A549 (cell line): ENCODE results near the gene LRP1. TPM values are rescaled to one million over a fixed set of nuclear protein-coding genes. Genes with fewer than 3 reads are reported as not detected.

ENCODE experiments used
- ATAC-seq, 2 experiments: fragments of 200-7000 bp in 1 of 2; fragments of >200 bp in 1 of 2; cut with Nextera tagmentation in 1 of 2; cut with Tn5 transposase in 1 of 2; 3 replicates each; pipeline versions ENCODE4 v1.8.0 to v1.9.1; 2018 to 2020; ENCODE audit warnings: mild to moderate bottlenecking in 1 of 2, moderate library complexity in 1 of 2
- CTCF ChIA-PET: fragments of 300-600 bp; sonication (Branson Sonifier 250); formaldehyde crosslinking; extraction: SDS; loops from one replicate; lab custom pipeline; 2021; ENCODE audit warnings: antibody characterized with exemption, inconsistent platforms; lab: Yijun Ruan, JAX
- POLR2A ChIA-PET: fragments of 350-600 bp; formaldehyde crosslinking; extraction: SDS; loops from one replicate; lab custom pipeline; 2021; ENCODE audit warnings: antibody characterized with exemption, inconsistent platforms; lab: Yijun Ruan, JAX
- DNase-seq, 2 experiments: peaks; one replicate each; pipeline versions ENCODE4 v3.0.0 to v3.0.0-alpha.2; 2011 to 2016; ENCODE audit warnings: low read depth in 1 of 2, low spot score in 1 of 2
- FAIRE-seq: peaks from 2 replicates; lab custom pipeline; 2011; peaks lifted over from hg19 to GRCh38; lab: Jason Lieb, UNC
- H3K27ac ChIP-seq, 2 experiments: fragments of >200 bp; sonication (Bioruptor Twin); formaldehyde crosslinking; 3 replicates each; pipeline ENCODE4 v1.5.1; 2016 to 2017
- H3K4me1 ChIP-seq: fragments of >200 bp; sonication (Bioruptor Twin); formaldehyde crosslinking; 3 replicates; pipeline ENCODE4 v1.6.1; 2016
- H3K4me2 ChIP-seq: fragments of >200 bp; sonication (Bioruptor Twin); formaldehyde crosslinking; 3 replicates; pipeline ENCODE4 v1.6.1; 2016
- H3K4me3 ChIP-seq: fragments of >200 bp; sonication (Bioruptor Twin); formaldehyde crosslinking; 3 replicates; pipeline ENCODE4 v1.5.1; 2016
- H3K9me3 ChIP-seq: fragments of >200 bp; sonication (Bioruptor Twin); formaldehyde crosslinking; 3 replicates; pipeline ENCODE4 v1.6.1; 2016
- BCL3 ChIP-seq: fragments of >200 bp; sonication (Bioruptor Twin); formaldehyde crosslinking; IDR thresholded peaks from 3 replicates; pipeline ENCODE4 v1.6.1; 2016
- CEBPB ChIP-seq, 2 experiments: fragments of >200 bp in 1 of 2; sonication (Bioruptor Twin) in 1 of 2; formaldehyde crosslinking in 1 of 2; IDR thresholded peaks; 2 replicates each; pipeline ENCODE4 v1.6.1; 2012 to 2016
- ESRRA ChIP-seq: fragments of 150-350 bp; IDR thresholded peaks from 2 replicates; pipeline ENCODE4 v1.6.1; 2014; ENCODE audit warnings: mild to moderate bottlenecking, low read length, borderline replicate concordance
- FOXS1 ChIP-seq: fragments of 250-450 bp; sonication (Bioruptor Pico); IDR thresholded peaks from 2 replicates; pipeline ENCODE4 v1.5.0; 2020; ENCODE audit warnings: mild to moderate bottlenecking, moderate library complexity
- HDAC2 ChIP-seq: fragments of 200-600 bp; sonication (generic); IDR thresholded peaks from 2 replicates; pipeline ENCODE4 v1.6.1; 2016
- HES2 ChIP-seq: fragments of >200 bp; sonication (Bioruptor Twin); formaldehyde crosslinking; IDR thresholded peaks from 2 replicates; pipeline ENCODE4 v1.6.1; 2016
- HEYL ChIP-seq: fragments of 250-450 bp; sonication (Bioruptor Pico); IDR thresholded peaks from 2 replicates; pipeline ENCODE4 v1.8.0; 2021; ENCODE audit warnings: mild to moderate bottlenecking, moderate library complexity
- HOXB5 ChIP-seq: fragments of 250-450 bp; sonication (Bioruptor Pico); IDR thresholded peaks from 2 replicates; pipeline ENCODE4 v1.5.0; 2020; ENCODE audit warnings: mild to moderate bottlenecking, moderate library complexity
- JUNB ChIP-seq: fragments of >200 bp; sonication (Bioruptor Twin); formaldehyde crosslinking; IDR thresholded peaks from 2 replicates; pipeline ENCODE4 v1.6.1; 2016
- KDM1A ChIP-seq: fragments of 200-600 bp; sonication (generic); IDR thresholded peaks from 2 replicates; pipeline ENCODE4 v1.6.1; 2016; ENCODE audit warnings: low read depth, mild to moderate bottlenecking
- MAFK ChIP-seq: fragments of 450-650 bp; IDR thresholded peaks from 2 replicates; pipeline ENCODE4 v1.6.1; 2014; ENCODE audit not compliant: partially characterized antibody
- NFE2L2 ChIP-seq: fragments of 150-350 bp; conservative IDR thresholded peaks from 2 replicates; pipeline ENCODE4 v1.6.1; 2014; ENCODE audit warnings: low read length
- NPAS2 ChIP-seq: fragments of 250-450 bp; sonication (Bioruptor Pico); IDR thresholded peaks from 2 replicates; pipeline ENCODE4 v1.8.0; 2022; ENCODE audit warnings: mild to moderate bottlenecking, moderate library complexity, borderline replicate concordance
- NR3C1 ChIP-seq: fragments of >200 bp; sonication (Bioruptor Twin); formaldehyde crosslinking; IDR thresholded peaks from 3 replicates; pipeline ENCODE4 v1.6.1; 2017
- POLR2AphosphoS2 ChIP-seq: conservative IDR thresholded peaks from 2 replicates; pipeline ENCODE4 v1.6.1; 2012; ENCODE audit warnings: low read length, improper control_type of control experiment, inconsistent platforms
- RCOR1 ChIP-seq: fragments of 150-350 bp; IDR thresholded peaks from 2 replicates; pipeline ENCODE4 v1.6.1; 2014; ENCODE audit warnings: antibody characterized with exemption, low read length, low read depth
- REST ChIP-seq: fragments of 200-600 bp; sonication (generic); IDR thresholded peaks from 2 replicates; pipeline ENCODE4 v1.6.1; 2016; ENCODE audit warnings: antibody characterized with exemption, mild to moderate bottlenecking, moderate library complexity
- SREBF2 ChIP-seq: fragments of 450-650 bp; IDR thresholded peaks from 2 replicates; pipeline ENCODE4 v1.6.1; 2014; ENCODE audit warnings: mild to moderate bottlenecking, moderate library complexity
- USF2 ChIP-seq: fragments of 450-650 bp; IDR thresholded peaks from 2 replicates; pipeline ENCODE4 v1.6.1; 2014; ENCODE audit warnings: antibody characterized with exemption
- ZFP36 ChIP-seq: fragments of 450-650 bp; IDR thresholded peaks from 2 replicates; pipeline ENCODE4 v1.6.1; 2014; ENCODE audit warnings: borderline replicate concordance; ENCODE audit not compliant: partially characterized antibody
- ZSCAN20 ChIP-seq: fragments of 250-450 bp; sonication (Bioruptor Pico); IDR thresholded peaks from 2 replicates; pipeline ENCODE4 v1.8.0; 2022; ENCODE audit warnings: mild to moderate bottlenecking, moderate library complexity
- WGBS: methylation state at CpG from one replicate; pipeline ENCODE4 v1.1.6; 2017; ENCODE audit errors: missing lambda C conversion rate; 5-methylcytosine and 5-hydroxymethylcytosine counted together
- polyA plus RNA-seq, 4 experiments: library from polyadenylated mRNA; depleted of rRNA in 3 of 4; stranded (reverse); fragments of >200 nt; fragmentation: RNase III in 1 of 4; extraction: RNeasy Plus Mini Kit Qiagen cat#74134 plus additional on column Dnase treatment in 1 of 4; gene quantifications; 2 replicates in 3 of 4; 3 replicates in 1 of 4; pipeline ENCODE4 v1.2.3, GENCODE V29; 2011 to 2017
- TF ChIP-seq, protein P1 (sequence below): fragments of >200 bp; sonication (Bioruptor Twin); formaldehyde crosslinking; IDR thresholded peaks from 3 replicates; pipeline ENCODE4 v1.5.1; 2016
- TF ChIP-seq, protein P2 (sequence below): fragments of 150-350 bp; IDR thresholded peaks from 2 replicates; pipeline ENCODE4 v1.6.1; 2014; ENCODE audit warnings: low read depth, mild to moderate bottlenecking, low read length

LRP1 gene
- polyA plus RNA-seq, 2 of the 4 experiments (the other 2 are of a cell fraction) = 5.6 to 9.4 TPM

GRCh38 chr12:57244312-57244696 lies 116.0 kb downstream of the LRP1 start:
- 74% methylated on average over 6 of the region's 6 CpGs for WGBS
- CTCF ChIA-PET = interaction anchor here (0.5 to 26.5 kb wide), 24 partner anchors 8 to 242 kb away, joined by 3 to 615 read pairs (median 6); partner anchors contain the start of genes GLI1, INHBE, LRP1-AS and MYO1A
- no peak overlapping the region; the same call in 2 of the 3 replicates for H3K4me2 ChIP-seq

DNA sequence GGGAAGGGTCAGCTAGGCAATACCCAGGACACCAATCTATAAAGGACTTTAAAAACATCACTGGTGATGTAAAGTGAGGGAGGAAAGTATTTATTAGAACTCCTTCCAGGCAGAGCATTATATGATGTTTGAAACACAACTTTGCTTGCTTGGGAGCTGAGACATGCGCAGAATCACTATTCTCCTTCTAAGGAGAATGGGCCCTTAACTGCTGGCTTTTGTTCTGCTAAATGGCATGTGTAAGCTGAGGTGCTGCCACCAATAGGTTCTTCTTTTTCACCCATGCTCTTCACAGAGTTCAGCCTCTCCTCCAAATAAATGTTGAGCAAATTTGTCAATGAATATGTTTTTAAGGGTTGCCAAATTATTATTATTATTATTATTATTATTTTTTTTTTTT lies 118.8 kb downstream of the LRP1 start:
- ATAC-seq = no peak
- DNase-seq = no peak
- 87% methylated on average over 1 of the region's 1 CpG for WGBS
- no peak for FAIRE-seq
- H3K4me1 ChIP-seq = peaks cover 16% of the 10 kb centered on the region; the same call in 2 of the 3 replicates
- no peak overlapping the region for H3K4me2 ChIP-seq
- no peak overlapping the region for H3K4me3 ChIP-seq
- H3K27ac ChIP-seq = no peak overlapping the region
- ChIA-PET POLR2A (interaction anchor here (0.8 kb wide), 1 partner anchor 32 kb away, joined by 3 read pairs; no protein-coding TSS in a partner anchor), CTCF (interaction anchor here (0.9 to 26.5 kb wide), 4 partner anchors 16 to 209 kb away, joined by 3 to 615 read pairs (median 70); partner anchors contain the start of gene NXPH4)
- no peaks in the 10 kb centered on the region for H3K9me3 ChIP-seq
- TF ChIP-seq HES2 (no peak), POLR2AphosphoS2 (no peak), KDM1A (no peak), RCOR1 (no peak), ESRRA (no peak), ZSCAN20 (CRISPR knock-in tag) (no peak), BCL3 (no peak), MAFK (no peak), FOXS1 (CRISPR knock-in tag) (no peak), NPAS2 (CRISPR knock-in tag) (no peak), SREBF2 (no peak), JUNB (no peak), ZFP36 (no peak), NR3C1 (no peak)
- TF ChIP-seq, protein P1, sequence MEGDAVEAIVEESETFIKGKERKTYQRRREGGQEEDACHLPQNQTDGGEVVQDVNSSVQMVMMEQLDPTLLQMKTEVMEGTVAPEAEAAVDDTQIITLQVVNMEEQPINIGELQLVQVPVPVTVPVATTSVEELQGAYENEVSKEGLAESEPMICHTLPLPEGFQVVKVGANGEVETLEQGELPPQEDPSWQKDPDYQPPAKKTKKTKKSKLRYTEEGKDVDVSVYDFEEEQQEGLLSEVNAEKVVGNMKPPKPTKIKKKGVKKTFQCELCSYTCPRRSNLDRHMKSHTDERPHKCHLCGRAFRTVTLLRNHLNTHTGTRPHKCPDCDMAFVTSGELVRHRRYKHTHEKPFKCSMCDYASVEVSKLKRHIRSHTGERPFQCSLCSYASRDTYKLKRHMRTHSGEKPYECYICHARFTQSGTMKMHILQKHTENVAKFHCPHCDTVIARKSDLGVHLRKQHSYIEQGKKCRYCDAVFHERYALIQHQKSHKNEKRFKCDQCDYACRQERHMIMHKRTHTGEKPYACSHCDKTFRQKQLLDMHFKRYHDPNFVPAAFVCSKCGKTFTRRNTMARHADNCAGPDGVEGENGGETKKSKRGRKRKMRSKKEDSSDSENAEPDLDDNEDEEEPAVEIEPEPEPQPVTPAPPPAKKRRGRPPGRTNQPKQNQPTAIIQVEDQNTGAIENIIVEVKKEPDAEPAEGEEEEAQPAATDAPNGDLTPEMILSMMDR = no peak

More at GRCh38 chr12:57244312-57244696, 116.0 kb downstream of the LRP1 start:
- Histone ChIP-seq H3K27ac (no peak overlapping the region), H3K9me3 (no peaks in the 10 kb centered on the region)
- no peak for ATAC-seq
- no peak for TF ChIP-seq SREBF2
- TF ChIP-seq HOXB5 (CRISPR knock-in tag) = no peak
- TF ChIP-seq, all 56 proteins: peak for 0
- no peak overlapping the region for H3K4me3 ChIP-seq
- POLR2A ChIA-PET = no interaction called here
- FAIRE-seq (no peak), DNase-seq (no peak)
- H3K4me1 ChIP-seq = peaks cover 31% of the 10 kb centered on the region; the same call in 2 of the 3 replicates

GRCh38 chr12:57248934-57249742 lies 120.9 kb downstream of the LRP1 start:
- H3K4me1 ChIP-seq = peaks cover 4% of the 10 kb centered on the region; the same call in 1 of the 3 replicates
- ChIA-PET CTCF (interaction anchor here (1.0 to 12.1 kb wide), 8 partner anchors 10 to 210 kb away, joined by 3 to 131 read pairs (median 6); no protein-coding TSS in a partner anchor), POLR2A (no interaction called here)
- no peak for FAIRE-seq
- H3K9me3 ChIP-seq = no peaks in the 10 kb centered on the region
- no peak overlapping the region for H3K4me2 ChIP-seq
- H3K27ac ChIP-seq = no peak overlapping the region
- WGBS = 80% methylated on average over 7 of the region's 7 CpGs
- H3K4me3 ChIP-seq = no peak overlapping the region
- ATAC-seq = no peak
- DNase-seq = no peak
- no peak for TF ChIP-seq MAFK
- TF ChIP-seq, protein P2, sequence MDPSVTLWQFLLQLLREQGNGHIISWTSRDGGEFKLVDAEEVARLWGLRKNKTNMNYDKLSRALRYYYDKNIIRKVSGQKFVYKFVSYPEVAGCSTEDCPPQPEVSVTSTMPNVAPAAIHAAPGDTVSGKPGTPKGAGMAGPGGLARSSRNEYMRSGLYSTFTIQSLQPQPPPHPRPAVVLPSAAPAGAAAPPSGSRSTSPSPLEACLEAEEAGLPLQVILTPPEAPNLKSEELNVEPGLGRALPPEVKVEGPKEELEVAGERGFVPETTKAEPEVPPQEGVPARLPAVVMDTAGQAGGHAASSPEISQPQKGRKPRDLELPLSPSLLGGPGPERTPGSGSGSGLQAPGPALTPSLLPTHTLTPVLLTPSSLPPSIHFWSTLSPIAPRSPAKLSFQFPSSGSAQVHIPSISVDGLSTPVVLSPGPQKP = no peak
- no peak for TF ChIP-seq ZFP36
- no peak for TF ChIP-seq CEBPB (IDR thresholded peaks at IDR 0.05)
- no peak for TF ChIP-seq HDAC2
- no peak for TF ChIP-seq REST
- TF ChIP-seq USF2 = no peak
- no peak for TF ChIP-seq NPAS2 (CRISPR knock-in tag)
- TF ChIP-seq NFE2L2 = no peak
- no peak for TF ChIP-seq ZSCAN20 (CRISPR knock-in tag)
- no peak for TF ChIP-seq HEYL (CRISPR knock-in tag)
